Smooth muscle cell (in vitro differentiated cells): Measurements from ENCODE around the gene UGGT1. TPM values are rescaled to one million over a fixed set of nuclear protein-coding genes. Genes with fewer than 3 reads are reported as not detected.

Source experiments
- DNase-seq: peaks from one replicate; lab custom pipeline; 2025; ENCODE audit not compliant: unreplicated experiment; lab: John Stamatoyannopoulos, UW
- H2AFZ ChIP-seq: fragments of 200-600 bp; sonication (generic); 2 replicates; pipeline ENCODE4 v1.6.0; 2016; ENCODE audit warnings: antibody characterized with exemption, low read depth, mild to moderate bottlenecking
- H3F3A ChIP-seq: fragments of 200-600 bp; sonication (generic); 2 replicates; pipeline ENCODE4 v1.6.0; 2017; ENCODE audit warnings: antibody characterized with exemption, low read depth
- H3K27ac ChIP-seq: fragments of 200-600 bp; sonication (generic); 2 replicates; pipeline ENCODE4 v1.5.1; 2016; ENCODE audit warnings: low read depth, mild to moderate bottlenecking
- H3K27me3 ChIP-seq: fragments of 200-600 bp; sonication (generic); 2 replicates; pipeline ENCODE4 v1.6.1; 2016; ENCODE audit warnings: low read depth, mild to moderate bottlenecking
- H3K36me3 ChIP-seq: fragments of 200-600 bp; sonication (generic); 2 replicates; pipeline ENCODE4 v1.5.1; 2016; ENCODE audit warnings: low read depth
- H3K4me1 ChIP-seq: fragments of 200-600 bp; sonication (generic); 2 replicates; pipeline ENCODE4 v1.5.1; 2016; ENCODE audit warnings: low read depth
- H3K4me2 ChIP-seq: fragments of 200-600 bp; sonication (generic); 2 replicates; pipeline ENCODE4 v1.6.0; 2016; ENCODE audit warnings: mild to moderate bottlenecking
- H3K4me3 ChIP-seq: fragments of 200-600 bp; sonication (generic); 2 replicates; pipeline ENCODE4 v1.5.1; 2016; ENCODE audit warnings: mild to moderate bottlenecking
- H3K79me2 ChIP-seq: fragments of 200-600 bp; sonication (generic); 2 replicates; pipeline ENCODE4 v1.6.0; 2016; ENCODE audit warnings: low read depth, mild to moderate bottlenecking
- H3K9ac ChIP-seq: fragments of 200-600 bp; sonication (generic); 2 replicates; pipeline ENCODE4 v1.6.0; 2016; ENCODE audit warnings: low read depth
- H3K9me3 ChIP-seq: fragments of 200-600 bp; sonication (generic); replicated peaks from 2 replicates; pipeline ENCODE4 v1.5.1; 2016; ENCODE audit warnings: low read depth
- H4K20me1 ChIP-seq: fragments of 200-600 bp; sonication (generic); 2 replicates; pipeline ENCODE4 v1.6.0; 2016; ENCODE audit warnings: low read depth
- CTCF ChIP-seq: fragments of 200-600 bp; sonication (generic); IDR thresholded peaks from 2 replicates; pipeline ENCODE4 v1.5.1; 2017; ENCODE audit warnings: borderline replicate concordance, mild to moderate bottlenecking, antibody characterized with exemption; ENCODE audit not compliant: insufficient read depth, poor library complexity, severe bottlenecking
- WGBS: methylation state at CpG from one replicate; pipeline ENCODE4 v1.1.7; 2016; ENCODE audit warnings: low lambda C conversion rate; 5-methylcytosine and 5-hydroxymethylcytosine counted together
- polyA plus RNA-seq: library from polyadenylated mRNA; unstranded; fragments of >200 nt; fragmentation: Nextera tagmentation; extraction: Ambion mirVana; gene quantifications from 2 replicates; pipeline ENCODE4 v1.2.1, GENCODE V29; 2016
- total RNA-seq: library from RNA; depleted of rRNA; stranded (reverse); fragments of >200 nt; gene quantifications from 2 replicates; pipeline ENCODE4 v1.2.3, GENCODE V29; 2014

UGGT1 gene
- 46.3 and 62.0 TPM in 2 replicates for total RNA-seq
- polyA plus RNA-seq: 7.6 and 14.3 TPM in 2 replicates

GRCh38 chr2:128090945-128091725 lies at the start of gene UGGT1:
Gene UGGT1 (plus strand): TSS chr2:128091200. CDS start chr2:128091358, 158 bp downstream.
- H3K4me3 ChIP-seq: peak within 1 kb of the TSS; percentile 80
- H3K27me3 ChIP-seq: no peaks in the 10 kb centered on the region
- peak within 1 kb of the TSS; percentile 93 for H2AFZ ChIP-seq
- peak within 1 kb of the TSS; percentile 87 for H3K9ac ChIP-seq
- H3K9me3 ChIP-seq: no peaks in the 10 kb centered on the region
- H3K36me3 ChIP-seq: no peaks in the 10 kb centered on the region
- peak within 1 kb of the TSS; percentile 90 for H3K4me2 ChIP-seq
- peaks cover 18% of the 10 kb centered on the region for H4K20me1 ChIP-seq
- peak within 1 kb of the TSS; percentile 63 for H3K27ac ChIP-seq
- under 1% methylated on average over 54 of the region's 59 CpGs for WGBS
- peak; percentile 71 for DNase-seq
- H3K79me2 ChIP-seq: peaks cover 46% of the 10 kb centered on the region
- no peaks in the 10 kb centered on the region for H3F3A ChIP-seq
- no peak for TF ChIP-seq CTCF
- peaks cover 13% of the 10 kb centered on the region for H3K4me1 ChIP-seq

DNA sequence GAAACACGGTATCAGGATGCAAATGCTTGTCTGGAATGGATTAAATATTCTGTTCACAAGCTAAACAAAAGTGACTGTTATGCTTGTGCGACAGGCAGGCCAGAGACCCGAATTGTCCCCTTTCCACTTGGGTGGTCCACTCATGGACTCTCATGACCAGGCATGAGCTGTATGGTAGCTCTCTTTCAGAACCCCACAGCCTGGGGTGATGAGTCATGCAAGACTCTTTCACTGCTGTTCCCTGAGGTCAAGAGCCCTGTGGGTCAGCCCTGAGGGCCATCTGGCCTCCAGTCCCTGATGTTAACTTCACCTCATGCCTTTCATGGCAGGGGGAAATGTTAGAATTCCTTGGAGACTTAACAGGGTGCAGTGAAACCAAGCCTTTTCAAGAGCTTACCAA lies 49.4 kb upstream of the UGGT1 start:
- no peak overlapping the region for H2AFZ ChIP-seq
- H3K4me1 ChIP-seq: peaks cover 14% of the 10 kb centered on the region
- H4K20me1 ChIP-seq: no peaks in the 10 kb centered on the region
- H3K27me3 ChIP-seq: no peaks in the 10 kb centered on the region
- H3K79me2 ChIP-seq: no peaks in the 10 kb centered on the region
- H3K4me3 ChIP-seq: no peak overlapping the region
- 91% methylated on average over 3 of the region's 3 CpGs for WGBS
- no peak for TF ChIP-seq CTCF
- DNase-seq: no peak
- no peaks in the 10 kb centered on the region for H3K9me3 ChIP-seq
- H3K36me3 ChIP-seq: no peaks in the 10 kb centered on the region
- H3K9ac ChIP-seq: no peak overlapping the region
- H3K27ac ChIP-seq: peak overlapping the region; percentile 64
- no peak overlapping the region for H3K4me2 ChIP-seq
- no peaks in the 10 kb centered on the region for H3F3A ChIP-seq

DNA sequence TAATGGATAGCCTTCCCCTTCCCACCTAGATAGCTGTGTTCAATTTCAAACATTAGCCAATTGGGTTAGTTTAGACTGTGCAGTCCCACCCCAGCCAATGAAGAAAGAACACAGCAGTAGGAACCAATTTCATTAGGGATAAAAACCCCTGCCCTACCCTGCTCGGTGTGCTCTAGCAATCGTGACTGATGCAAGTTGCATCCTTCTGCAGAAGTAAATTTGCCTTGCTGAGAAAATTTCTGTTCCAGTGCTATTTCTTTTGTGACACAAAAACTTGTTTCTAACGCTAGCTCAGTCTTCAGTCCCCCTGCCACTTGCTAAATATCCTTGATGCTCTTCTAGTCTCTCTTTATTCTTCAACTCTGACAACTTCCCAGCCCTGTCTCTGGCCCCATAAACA lies 48.0 kb upstream of the UGGT1 start:
- H3F3A ChIP-seq: no peaks in the 10 kb centered on the region
- no peaks in the 10 kb centered on the region for H3K79me2 ChIP-seq
- H2AFZ ChIP-seq: peak overlapping the region; percentile 52
- H3K4me3 ChIP-seq: no peak overlapping the region
- 47% methylated on average over 3 of the region's 3 CpGs for WGBS
- no peaks in the 10 kb centered on the region for H3K27me3 ChIP-seq
- H3K36me3 ChIP-seq: no peaks in the 10 kb centered on the region
- H4K20me1 ChIP-seq: no peaks in the 10 kb centered on the region
- H3K4me2 ChIP-seq: no peak overlapping the region
- no peak for TF ChIP-seq CTCF
- H3K9me3 ChIP-seq: no peaks in the 10 kb centered on the region
- no peak overlapping the region for H3K9ac ChIP-seq
- H3K4me1 ChIP-seq: peaks cover 14% of the 10 kb centered on the region
- peak overlapping the region; percentile 64 for H3K27ac ChIP-seq
- no peak for DNase-seq

GRCh38 chr2:128053331-128053730 lies 37.7 kb upstream of the UGGT1 start:
- peaks cover 4% of the 10 kb centered on the region for H3K27me3 ChIP-seq
- no peak overlapping the region for H3K9ac ChIP-seq
- no peaks in the 10 kb centered on the region for H4K20me1 ChIP-seq
- DNase-seq: no peak
- H3K4me3 ChIP-seq: no peak overlapping the region
- no peaks in the 10 kb centered on the region for H3F3A ChIP-seq
- H3K36me3 ChIP-seq: no peaks in the 10 kb centered on the region
- no peaks in the 10 kb centered on the region for H3K9me3 ChIP-seq
- no peak overlapping the region for H3K4me2 ChIP-seq
- no peaks in the 10 kb centered on the region for H3K79me2 ChIP-seq
- TF ChIP-seq CTCF: no peak
- no peak overlapping the region for H3K27ac ChIP-seq
- no peak overlapping the region for H2AFZ ChIP-seq
- 98% methylated on average over 12 of the region's 12 CpGs for WGBS
- no peaks in the 10 kb centered on the region for H3K4me1 ChIP-seq
